Measurements from ENCODE around the gene GATA1. TPM values are rescaled to one million over a fixed set of nuclear protein-coding genes. Genes with fewer than 3 reads are reported as not detected.

The GATA1 gene
- total RNA-seq, 1 donor from 2014 or later = not detected

GRCh38 chrX:48835524-48836329 is 49.3 kb downstream of the GATA1 start, which contains the start of gene PCSK1N:
TSS of gene PCSK1N (minus strand) at chrX:48835610. CDS start at chrX:48835532, 78 bp downstream.
- Mint-ChIP-seq H3K4me1 (ENCODE audit: unreplicated experiment) (peaks cover 5% of the 10 kb centered on the region), H3K36me3 (ENCODE audit: unreplicated experiment) (peaks cover 2% of the 10 kb centered on the region), H3K4me3 (ENCODE audit: unreplicated experiment) (peak within 1 kb of the TSS; percentile 74), H3K9me3 (ENCODE audit: unreplicated experiment) (peaks cover 4% of the 10 kb centered on the region), H3K27me3 (ENCODE audit: unreplicated experiment) (peaks cover 38% of the 10 kb centered on the region), H3K27ac (ENCODE audit: unreplicated experiment) (no peak within 1 kb of the TSS)
- no peak for DNase-seq (ENCODE audit: extremely low spot score, unreplicated experiment)
- TF ChIP-seq CTCF (IDR thresholded peaks at IDR 0.05) = no peak

- peaks cover 16% of the 10 kb centered on the region for H3K27me3 Mint-ChIP-seq (ENCODE audit: unreplicated experiment)
- no peak overlapping the region for H3K27ac Mint-ChIP-seq (ENCODE audit: unreplicated experiment)
- no peak for TF ChIP-seq CTCF (IDR thresholded peaks at IDR 0.05)
- peaks cover 4% of the 10 kb centered on the region for H3K4me1 Mint-ChIP-seq (ENCODE audit: unreplicated experiment)
- no peak for DNase-seq (ENCODE audit: extremely low spot score, unreplicated experiment)
- H3K9me3 Mint-ChIP-seq (ENCODE audit: unreplicated experiment) = peaks cover 4% of the 10 kb centered on the region
- H3K4me3 Mint-ChIP-seq (ENCODE audit: unreplicated experiment) = no peak overlapping the region
- H3K36me3 Mint-ChIP-seq (ENCODE audit: unreplicated experiment) = peaks cover 2% of the 10 kb centered on the region
These were observed 53.3 kb downstream of the GATA1 start for GRCh38 chrX:48839686-48840085.

Other genes with a start within 250 kb of the GATA1 start
- gene TBC1D25, start 246.9 kb upstream of the GATA1 start, total RNA-seq = 16.4 and 19.9 TPM in 2 replicates
- gene RBM3, start 212.1 kb upstream of the GATA1 start, total RNA-seq = 298 and 325 TPM in 2 replicates
- gene WDR13, start 189.1 kb upstream of the GATA1 start, total RNA-seq = 89.9 and 97.8 TPM in 2 replicates
- 0.19 and 0.39 TPM in 2 replicates for gene WAS, start 102.8 kb upstream of the GATA1 start, total RNA-seq
- gene SUV39H1, start 89.9 kb upstream of the GATA1 start, total RNA-seq = 4.5 and 5.1 TPM in 2 replicates
- not detected in 2 replicates for gene GLOD5, start 24.8 kb upstream of the GATA1 start, total RNA-seq
- 108 and 124 TPM in 2 replicates for gene HDAC6, start 15.5 kb downstream of the GATA1 start, total RNA-seq
- gene ERAS, start 39.9 kb downstream of the GATA1 start, total RNA-seq = not detected in 2 replicates
- 13.1 and 14.8 TPM in 2 replicates for gene PCSK1N, start 49.0 kb downstream of the GATA1 start, total RNA-seq
- 45.6 and 50.0 TPM in 2 replicates for gene TIMM17B, start 111.2 kb downstream of the GATA1 start, total RNA-seq
- gene PQBP1, start 111.3 kb downstream of the GATA1 start, total RNA-seq = 69.8 and 78.3 TPM in 2 replicates
- 34.6 and 37.0 TPM in 2 replicates for gene SLC35A2, start 125.1 kb downstream of the GATA1 start, total RNA-seq
- gene PIM2, start 132.4 kb downstream of the GATA1 start, total RNA-seq = 6.4 and 7.3 TPM in 2 replicates
- gene OTUD5, start 171.0 kb downstream of the GATA1 start, total RNA-seq = 54.9 and 57.4 TPM in 2 replicates
- 1.4 and 2.5 TPM in 2 replicates for gene KCND1, start 185.3 kb downstream of the GATA1 start, total RNA-seq
- 42.2 and 48.5 TPM in 2 replicates for gene GRIPAP1, start 215.7 kb downstream of the GATA1 start, total RNA-seq